MM.1S (cell line): ENCODE measurements around the gene EBF3.

Experiments used
- CTCF ChIP-seq: fragments of 300-600 bp; sonication (generic); IDR thresholded peaks from 2 replicates; pipeline ENCODE4 v1.5.1; 2016; ENCODE audit warnings: antibody characterized with exemption, low read length, mixed read lengths
- EZH2 ChIP-seq: fragments of 300-600 bp; sonication (generic); optimal IDR thresholded peaks from 2 replicates; pipeline ENCODE3; 2017; ENCODE audit warnings: low read depth, mild to moderate bottlenecking, antibody characterized with exemption, low read length, mixed read lengths
- EZH2phosphoT487 ChIP-seq: fragments of 300-600 bp; sonication (generic); IDR thresholded peaks from 2 replicates; pipeline ENCODE4 v1.6.1; 2018; ENCODE audit warnings: antibody characterized with exemption, low read length

GRCh38 chr10:129884398-129885078, 79.5 kb downstream of the EBF3 start:
- TF ChIP-seq CTCF (no peak), EZH2phosphoT487 (no peak), EZH2 (no peak)
